HG02678 (cell line): ENCODE data around the gene INPP5D.
"Not testable (repeated sequence)": the region's sequence is repeated elsewhere in the genome, so short reads cannot be mapped to it uniquely, and the experiment has no call there.

Experiments
- ATAC-seq: cut with Tn5 transposase; IDR thresholded peaks from one replicate; pipeline ENCODE4 v1.9.1; 2021; ENCODE audit warnings: mild to moderate bottlenecking, moderate library complexity; ENCODE audit not compliant: unreplicated experiment

The INPP5D gene

GRCh38 chr2:233165895-233166661 lies 105.9 kb downstream of the INPP5D start:
- no peak for ATAC-seq

DNA sequence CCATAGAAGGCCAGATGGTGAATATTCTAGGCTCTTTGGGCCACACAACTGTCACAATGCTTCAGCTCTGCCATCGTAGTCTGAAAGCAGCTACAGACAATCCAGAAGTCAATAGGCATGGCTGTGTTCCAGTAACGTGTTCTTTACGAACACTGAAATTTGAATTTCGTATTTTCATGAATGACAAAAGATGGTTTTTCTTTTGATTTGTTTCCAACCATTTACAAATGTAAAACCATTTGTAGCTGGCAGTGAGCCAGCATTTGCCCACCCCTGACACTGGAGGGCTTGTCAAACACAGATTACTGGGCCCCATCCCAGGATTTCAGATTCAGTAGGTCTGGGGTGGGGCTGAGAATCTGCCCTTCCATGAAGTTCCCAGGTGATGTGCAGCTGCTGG lies 108.3 kb downstream of the INPP5D start:
- no peak for ATAC-seq

DNA sequence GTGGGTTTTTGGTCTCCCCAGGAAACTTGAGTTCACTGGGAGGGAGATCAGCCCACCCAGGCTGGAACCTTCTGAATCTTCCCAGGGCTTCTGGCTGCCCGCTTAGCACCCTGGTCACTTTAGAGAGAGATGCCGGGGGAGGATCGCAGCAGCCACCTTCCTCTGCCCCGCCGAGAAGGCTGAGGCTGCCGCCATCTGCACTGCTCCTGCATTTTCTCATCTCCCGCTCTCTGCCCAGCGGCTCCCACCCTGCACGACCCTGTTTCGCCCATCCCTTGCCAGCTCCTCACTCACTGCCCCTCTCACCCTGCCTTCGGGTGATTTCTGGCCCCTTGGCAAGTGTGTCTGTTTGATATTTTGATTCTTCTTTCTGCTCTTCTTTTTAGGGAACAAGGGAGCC lies 108.8 kb downstream of the INPP5D start:
- ATAC-seq: no peak

GRCh38 chr2:233171344-233171743 lies 111.2 kb downstream of the INPP5D start:
- ATAC-seq: no peak

- ATAC-seq: no peak
Measured at GRCh38 chr2:233173115-233173514, 113.0 kb downstream of the INPP5D start.

DNA sequence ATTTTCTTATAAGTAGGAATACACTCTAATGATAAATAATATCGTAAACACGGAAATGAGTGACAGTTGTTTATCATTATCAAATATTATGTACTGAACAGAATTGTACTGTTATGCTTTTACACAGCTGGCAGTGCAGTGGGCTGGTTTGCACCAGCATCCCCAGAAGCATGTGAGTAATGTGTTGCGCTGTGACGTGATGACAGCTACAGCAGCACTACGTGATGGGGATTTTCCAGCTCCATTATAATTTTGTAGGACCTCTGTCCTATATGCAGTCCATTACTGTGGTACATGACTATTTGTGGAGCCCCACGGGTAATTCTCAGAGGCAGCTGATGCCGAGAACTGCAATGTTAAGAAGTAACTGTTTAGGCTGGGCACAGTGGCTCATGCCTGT lies 114.0 kb downstream of the INPP5D start:
- ATAC-seq: no peak

DNA sequence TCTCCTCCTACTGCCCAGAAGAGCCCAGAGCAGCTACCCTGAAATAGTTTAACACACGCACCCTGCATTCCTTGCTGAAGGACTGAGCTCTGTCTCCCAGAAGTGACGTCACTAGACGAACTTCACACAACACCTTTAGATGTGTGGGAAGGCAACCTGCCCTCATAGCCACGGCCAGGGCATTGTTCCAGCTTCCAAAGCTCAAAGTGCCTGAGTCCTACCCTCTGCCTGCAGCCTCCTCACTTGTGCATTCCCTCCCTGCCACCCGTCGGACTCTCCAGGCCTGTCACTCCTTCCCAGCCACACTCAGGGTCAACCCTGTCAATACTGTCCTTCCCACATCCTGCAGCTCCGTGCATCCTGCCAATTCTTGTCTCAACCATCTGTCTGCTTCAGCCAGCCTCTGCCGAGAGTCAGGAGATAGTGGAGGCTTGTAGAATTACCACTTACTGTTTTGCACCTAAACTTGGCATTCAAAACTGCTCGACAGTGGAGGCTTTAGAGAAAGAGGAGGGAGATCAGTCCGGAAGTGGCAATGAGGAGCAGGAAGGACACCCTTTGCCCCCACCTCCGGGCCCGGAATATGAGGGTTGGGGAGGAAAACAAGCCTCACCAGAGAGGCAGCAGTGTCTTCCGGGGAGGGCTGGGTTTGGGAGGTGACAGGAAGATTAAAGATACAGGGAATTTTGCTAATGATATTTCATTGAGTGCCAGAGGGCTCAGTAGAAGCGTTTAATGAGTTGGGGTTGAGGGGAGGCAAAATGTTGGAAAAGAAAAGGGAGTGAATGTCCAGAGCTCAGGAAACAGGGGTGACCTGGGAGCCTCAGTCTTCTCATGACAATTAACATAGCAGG lies 119.1 kb downstream of the INPP5D start:
- no peak for ATAC-seq

GRCh38 chr2:233179848-233180366 lies 119.8 kb downstream of the INPP5D start:
- no peak for ATAC-seq

- ATAC-seq: no peak
Measured at GRCh38 chr2:233183869-233184418, 123.8 kb downstream of the INPP5D start.

DNA sequence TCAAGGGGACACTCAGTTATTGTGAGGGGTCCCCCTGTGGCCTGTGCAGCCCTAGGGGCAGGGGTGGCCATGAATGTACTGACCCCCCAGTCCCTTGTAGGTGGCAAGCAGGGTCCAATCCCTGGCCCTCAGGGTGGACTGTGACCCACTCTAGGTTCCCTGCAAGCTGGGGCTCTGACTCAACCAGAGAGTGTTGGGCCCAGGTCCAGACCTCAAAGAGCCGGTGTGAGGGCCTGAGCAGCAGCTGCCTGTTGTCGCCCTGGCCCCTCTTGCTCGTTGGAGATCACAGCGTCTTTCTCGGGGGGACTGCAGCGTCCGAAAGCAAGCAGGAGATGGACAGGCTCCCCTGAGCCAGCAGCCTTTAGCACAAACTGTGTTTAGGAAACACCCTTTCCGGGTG lies 124.5 kb downstream of the INPP5D start:
- no peak for ATAC-seq

GRCh38 chr2:233185330-233185729 lies 125.2 kb downstream of the INPP5D start:
- no peak for ATAC-seq

DNA sequence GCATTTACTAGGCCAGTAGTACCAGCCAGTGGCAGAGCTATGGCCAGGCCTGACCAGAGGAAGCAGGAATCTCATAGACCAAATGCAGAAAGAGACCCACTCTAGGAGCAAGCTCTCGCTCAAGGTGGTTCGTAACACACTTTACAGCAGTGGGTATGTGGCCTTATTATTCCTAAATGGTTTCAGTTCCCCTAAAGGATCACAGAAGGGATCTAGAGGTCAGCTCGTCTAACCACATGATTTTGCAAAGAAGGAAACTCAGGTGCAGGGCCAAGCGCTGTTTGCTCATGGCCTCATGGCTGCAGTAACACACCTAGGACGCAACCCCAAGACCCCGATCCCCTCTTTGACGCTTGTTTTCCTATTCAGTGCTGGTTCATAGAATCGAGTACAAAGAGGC lies 125.8 kb downstream of the INPP5D start:
- no peak for ATAC-seq

- ATAC-seq: no peak
Measured at GRCh38 chr2:233186851-233187250, 126.7 kb downstream of the INPP5D start.

GRCh38 chr2:233189025-233189424 lies 128.9 kb downstream of the INPP5D start:
- ATAC-seq: no peak

GRCh38 chr2:233191016-233191415 lies 130.9 kb downstream of the INPP5D start:
- not testable (repeated sequence) for ATAC-seq

GRCh38 chr2:233193738-233194137 lies 133.6 kb downstream of the INPP5D start:
- ATAC-seq: no peak

DNA sequence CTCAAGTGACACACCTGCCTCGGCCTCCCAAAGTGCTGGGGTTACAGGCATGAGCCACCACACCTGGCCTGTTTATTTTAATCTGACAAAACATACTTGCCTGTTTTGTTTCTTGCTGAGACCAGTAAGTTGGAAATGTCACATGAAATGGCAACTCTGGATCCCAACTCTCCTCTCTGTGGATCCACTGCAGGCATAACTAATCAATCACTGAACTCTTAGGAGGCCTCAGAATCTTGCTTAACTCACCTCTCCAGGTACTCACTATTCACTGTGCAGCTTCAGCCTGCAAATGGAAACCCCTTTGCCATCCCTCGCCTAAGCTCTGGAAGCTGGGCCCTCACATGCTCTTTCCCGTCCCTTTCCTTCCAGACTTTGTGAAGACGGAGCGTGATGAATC lies 134.9 kb downstream of the INPP5D start:
- no peak for ATAC-seq

DNA sequence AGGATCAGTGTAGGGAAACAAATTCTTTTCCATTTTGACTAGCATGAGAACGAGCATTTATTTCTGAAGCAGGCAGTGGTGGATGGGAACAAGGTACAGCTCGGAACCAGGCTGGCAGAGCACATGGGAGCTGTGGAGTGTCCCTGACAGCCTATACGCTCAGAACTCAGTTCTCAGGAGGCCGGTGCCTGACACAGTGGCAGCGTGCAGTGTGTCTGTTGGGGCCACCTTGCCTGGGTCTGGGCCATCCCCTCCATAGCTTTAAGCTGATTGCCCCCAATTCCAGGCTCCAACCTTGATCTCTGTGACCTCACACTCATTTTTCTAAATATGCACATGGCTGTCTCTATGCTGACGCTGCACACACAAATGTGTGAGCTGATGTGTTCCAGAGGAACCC lies 136.9 kb downstream of the INPP5D start:
- ATAC-seq: no peak

GRCh38 chr2:233198026-233198425 lies 137.9 kb downstream of the INPP5D start:
- ATAC-seq: no peak

GRCh38 chr2:233199870-233200269 lies 139.7 kb downstream of the INPP5D start:
- no peak for ATAC-seq

DNA sequence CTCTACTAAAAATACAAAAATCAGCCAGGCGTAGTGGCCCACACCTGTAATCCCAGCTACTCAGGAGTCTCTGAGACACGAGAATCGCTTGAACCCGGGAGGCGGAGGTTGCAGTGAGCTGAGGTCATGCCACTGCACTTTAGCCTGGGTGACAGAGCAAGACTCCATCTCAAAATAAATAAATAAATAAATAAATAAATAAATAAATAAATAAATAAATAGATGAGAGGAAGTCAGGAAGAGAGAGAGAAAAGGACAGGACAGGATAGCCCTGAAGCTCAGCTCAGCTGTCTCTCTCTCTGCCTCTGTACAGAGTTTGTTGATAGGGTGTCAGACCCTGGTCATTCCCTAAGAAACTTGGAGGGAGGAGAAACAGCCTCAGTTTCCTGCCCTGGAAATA lies 140.6 kb downstream of the INPP5D start:
- ATAC-seq: not testable (repeated sequence)
